HCT116 (cell line): ENCODE results near the gene LAMC2. TPM values are rescaled to one million over a fixed set of nuclear protein-coding genes. Genes with fewer than 3 reads are reported as not detected.

Experiments used
- ATF3 ChIP-seq: IDR thresholded peaks from 2 replicates; pipeline ENCODE4 v1.6.1; 2012
- CBX3 ChIP-seq: IDR thresholded peaks from 2 replicates; pipeline ENCODE4 v1.6.1; 2012; ENCODE audit warnings: low read depth
- CEBPB ChIP-seq: IDR thresholded peaks from 2 replicates; pipeline ENCODE4 v1.6.1; 2012; ENCODE audit warnings: low read depth
- EGR1 ChIP-seq: IDR thresholded peaks from 2 replicates; pipeline ENCODE4 v1.6.1; 2012; ENCODE audit warnings: low read depth
- ELF1 ChIP-seq: IDR thresholded peaks from 2 replicates; pipeline ENCODE4 v1.6.1; 2012; ENCODE audit warnings: low read depth, borderline replicate concordance
- EZH2 ChIP-seq: fragments of 200-600 bp; sonication (generic); IDR thresholded peaks from 2 replicates; pipeline ENCODE4 v1.6.1; 2017; ENCODE audit warnings: antibody characterized with exemption, mixed run types
- FOSL1 ChIP-seq: IDR thresholded peaks from 2 replicates; pipeline ENCODE4 v1.6.1; 2012; ENCODE audit warnings: low read depth
- JUND ChIP-seq: IDR thresholded peaks from 2 replicates; pipeline ENCODE4 v1.6.1; 2012
- MAX ChIP-seq: IDR thresholded peaks from 2 replicates; pipeline ENCODE4 v1.6.1; 2012
- POLR2A ChIP-seq: IDR thresholded peaks from 2 replicates; pipeline ENCODE4 v1.7.0; 2011; ENCODE audit warnings: borderline replicate concordance; ENCODE audit not compliant: insufficient read depth, insufficient read length; ENCODE audit errors: extremely low read depth
- RAD21 ChIP-seq: IDR thresholded peaks from 2 replicates; pipeline ENCODE4 v1.6.1; 2012; ENCODE audit warnings: low read depth, mild to moderate bottlenecking
- SIN3A ChIP-seq: IDR thresholded peaks from 2 replicates; pipeline ENCODE4 v1.6.1; 2012; ENCODE audit warnings: low read depth
- SP1 ChIP-seq: IDR thresholded peaks from 2 replicates; pipeline ENCODE4 v1.6.1; 2012; ENCODE audit warnings: low read depth
- SRF ChIP-seq: IDR thresholded peaks from 2 replicates; pipeline ENCODE4 v1.6.1; 2012; ENCODE audit warnings: low read depth
- TCF7L2 ChIP-seq: IDR thresholded peaks from 2 replicates; pipeline ENCODE4 v1.7.0; 2011; ENCODE audit warnings: borderline replicate concordance, inconsistent platforms; ENCODE audit not compliant: insufficient read depth, insufficient read length; ENCODE audit errors: extremely low read depth
- YY1 ChIP-seq: IDR thresholded peaks from 2 replicates; pipeline ENCODE4 v1.6.1; 2011; ENCODE audit warnings: low read length, low read depth, moderate library complexity, mild to moderate bottlenecking; ENCODE audit not compliant: insufficient replicate concordance; ENCODE audit errors: extremely low read depth
- ZBTB33 ChIP-seq: IDR thresholded peaks from 2 replicates; pipeline ENCODE4 v1.6.1; 2011; ENCODE audit warnings: mild to moderate bottlenecking, low read length, moderate library complexity; ENCODE audit not compliant: insufficient replicate concordance; ENCODE audit errors: extremely low read depth
- ZFX ChIP-seq: fragments of 450-650 bp; IDR thresholded peaks from 2 replicates; pipeline ENCODE4 v1.6.1; 2017
- ZNF274 ChIP-seq: fragments of 200-500 bp; sonication (Bioruptor generic); IDR thresholded peaks from 2 replicates; pipeline ENCODE4 v1.6.1; 2014; ENCODE audit warnings: mild to moderate bottlenecking, low read depth, low read length, inconsistent platforms
- total RNA-seq: library from RNA; stranded (reverse); gene quantifications from one replicate; pipeline ENCODE4 v1.2.1, GENCODE V29; 2021; ENCODE audit not compliant: unreplicated experiment

Gene LAMC2
- total RNA-seq, 1 experiment from 2014 or later = 22.2 TPM

- TF ChIP-seq ZBTB33 (no peak), ZFX (no peak), RAD21 (peak; percentile 88), EZH2 (no peak), SIN3A (no peak), FOSL1 (no peak), SRF (no peak), TCF7L2 (no peak), CBX3 (0 out of 2 replicates have a peak, but pooled peaks have one; percentile 39), ATF3 (no peak), EGR1 (no peak), SP1 (no peak), YY1 (no peak), CEBPB (no peak), ZNF274 (no peak), ELF1 (no peak), JUND (no peak), POLR2A (no peak), MAX (no peak)
These were observed 95.6 kb downstream of the LAMC2 start (continued) for GRCh38 chr1:183281553-183282091.
